AG09319 (cell line): ENCODE results near the gene HMX1.

Source experiments
- DNase-seq: peaks from one replicate; pipeline ENCODE4 v3.0.0-alpha.2; 2010; ENCODE audit warnings: low read depth; ENCODE audit errors: extremely low read depth
- CTCF ChIP-seq: IDR thresholded peaks from 2 replicates; pipeline ENCODE4 v1.5.1; 2011; ENCODE audit warnings: low read depth, mild to moderate bottlenecking, inconsistent platforms, low read length, moderate library complexity

The HMX1 gene

GRCh38 chr4:8904666-8905065 lies 33.0 kb upstream of the HMX1 start:
- DNase-seq, result no peak
- TF ChIP-seq CTCF, result no peak

GRCh38 chr4:8904041-8904501 lies 32.4 kb upstream of the HMX1 start:
- TF ChIP-seq CTCF, result no peak
- no peak for DNase-seq

- TF ChIP-seq CTCF, result no peak
- DNase-seq, result no peak
Measured at GRCh38 chr4:8901335-8901734, 29.7 kb upstream of the HMX1 start.

- no peak for TF ChIP-seq CTCF
- no peak for DNase-seq
Measured at GRCh38 chr4:8900588-8900987, 28.9 kb upstream of the HMX1 start.

- no peak for DNase-seq
- no peak for TF ChIP-seq CTCF
Measured at GRCh38 chr4:8898419-8898818, 26.8 kb upstream of the HMX1 start.

GRCh38 chr4:8897251-8898167 lies 25.9 kb upstream of the HMX1 start:
- DNase-seq, result no peak
- no peak for TF ChIP-seq CTCF

GRCh38 chr4:8896506-8896905 lies 24.9 kb upstream of the HMX1 start:
- no peak for TF ChIP-seq CTCF
- DNase-seq, result no peak
